T-helper 2 cell treated with Interferon-gamma antibody and Interleukin-4, amounts not matched to agents 5 μg/mL and 100 μg/mL, for 36 hours (primary cell): Measurements from ENCODE around the gene LMOD1.
"Not testable (repeated sequence)": the region's sequence is repeated elsewhere in the genome, so short reads cannot be mapped to it uniquely, and the experiment has no call there.

Experiments used
- DNase-seq: peaks from one replicate; pipeline ENCODE4 v3.0.0; 2021; ENCODE audit warnings: low spot score
- H3K27ac Mint-ChIP-seq: one replicate; pipeline ENCODE4 v1.8.0; 2021; ENCODE audit warnings: mild to moderate bottlenecking, mixed read lengths
- H3K27me3 Mint-ChIP-seq: one replicate; pipeline ENCODE4 v1.8.0; 2021; ENCODE audit warnings: low read depth, mixed read lengths
- H3K36me3 Mint-ChIP-seq: one replicate; pipeline ENCODE4 v1.8.0; 2021; ENCODE audit warnings: low read depth, mixed read lengths
- H3K4me1 Mint-ChIP-seq: one replicate; pipeline ENCODE4 v1.8.0; 2021; ENCODE audit warnings: low read depth, mixed read lengths
- H3K4me3 Mint-ChIP-seq: one replicate; pipeline ENCODE4 v1.8.0; 2022; ENCODE audit warnings: mild to moderate bottlenecking, moderate library complexity, mixed read lengths
- H3K9me3 Mint-ChIP-seq: one replicate; pipeline ENCODE4 v1.8.0; 2021; ENCODE audit warnings: mixed read lengths

Gene LMOD1

DNA sequence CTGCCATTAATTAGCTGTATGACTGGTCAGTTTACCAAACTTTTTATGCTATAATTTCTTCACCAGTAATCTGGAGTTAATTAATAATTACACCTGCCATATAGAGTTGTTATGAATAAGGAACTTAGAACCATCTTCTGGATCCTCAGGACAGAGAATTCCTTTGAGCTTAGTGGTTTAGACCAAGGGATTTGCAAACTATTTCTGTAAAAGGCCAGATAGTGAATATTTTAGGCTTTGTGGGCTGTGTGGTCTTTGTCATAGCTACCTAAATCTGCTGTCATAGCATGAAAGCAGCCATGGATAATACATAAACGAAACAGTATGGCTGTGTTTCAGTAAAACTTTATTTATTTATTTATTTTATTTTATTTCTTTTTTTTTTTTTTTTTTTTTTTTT is 17.9 kb upstream of the LMOD1 start:
- peaks cover 50% of the 10 kb centered on the region for H3K36me3 Mint-ChIP-seq
- DNase-seq = no peak
- no peak overlapping the region for H3K4me3 Mint-ChIP-seq
- peaks cover 2% of the 10 kb centered on the region for H3K4me1 Mint-ChIP-seq
- H3K27me3 Mint-ChIP-seq = no peaks in the 10 kb centered on the region
- H3K9me3 Mint-ChIP-seq = no peaks in the 10 kb centered on the region
- no peak overlapping the region for H3K27ac Mint-ChIP-seq

DNA sequence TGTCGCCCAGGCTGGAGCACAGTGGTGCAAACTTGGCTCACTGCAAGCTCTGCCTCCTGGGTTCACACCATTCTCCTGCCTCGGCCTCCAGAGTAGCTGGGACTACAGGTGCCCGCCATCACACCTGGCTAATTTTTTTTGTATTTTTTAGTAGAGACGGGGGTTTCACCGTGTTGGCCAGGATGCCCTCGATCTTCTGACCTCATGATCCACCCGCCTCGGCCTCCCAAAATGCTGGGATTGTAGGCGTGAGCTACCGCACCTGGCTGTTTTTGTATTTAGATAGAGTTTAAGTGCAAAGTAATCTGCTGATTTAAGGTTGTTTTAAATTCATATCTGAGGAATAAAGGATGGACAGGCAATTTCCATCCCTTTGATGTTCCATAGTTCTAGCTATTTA is 16.0 kb upstream of the LMOD1 start:
- peaks cover 52% of the 10 kb centered on the region for H3K36me3 Mint-ChIP-seq
- not testable (repeated sequence) for H3K9me3 Mint-ChIP-seq, H3K27me3 Mint-ChIP-seq, DNase-seq, H3K27ac Mint-ChIP-seq, H3K4me3 Mint-ChIP-seq, H3K4me1 Mint-ChIP-seq

- H3K4me3 Mint-ChIP-seq = no peak overlapping the region
- H3K4me1 Mint-ChIP-seq = peaks cover 16% of the 10 kb centered on the region
- H3K36me3 Mint-ChIP-seq = peaks cover 36% of the 10 kb centered on the region
- H3K27me3 Mint-ChIP-seq = no peaks in the 10 kb centered on the region
- DNase-seq = no peak
- no peak overlapping the region for H3K27ac Mint-ChIP-seq
- no peaks in the 10 kb centered on the region for H3K9me3 Mint-ChIP-seq
Observed at GRCh38 chr1:201958348-201958747, 12.0 kb upstream of the LMOD1 start.

DNA sequence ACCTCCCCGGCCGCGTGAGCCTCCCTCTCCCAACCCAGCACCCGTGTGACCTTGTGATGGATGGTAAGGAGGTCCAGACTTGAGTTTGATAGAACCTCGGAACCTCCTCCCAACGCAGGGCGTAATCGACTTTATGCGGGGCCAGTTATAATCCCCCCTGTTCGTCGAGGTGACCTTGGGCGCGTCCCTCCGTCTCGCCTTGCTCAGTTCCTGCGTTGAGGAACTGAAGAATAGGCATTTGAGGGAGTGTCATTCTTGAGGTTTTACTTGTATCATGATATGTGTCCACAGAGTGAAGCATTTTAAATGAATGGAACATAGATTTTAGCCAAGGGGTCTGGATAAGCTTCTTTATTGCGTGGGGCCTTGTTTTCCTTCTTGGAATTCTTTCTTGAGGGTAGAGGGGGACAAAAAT is 9.4 kb upstream of the LMOD1 start:
- H3K27ac Mint-ChIP-seq = peak overlapping the region; percentile 93
- no peak for DNase-seq
- H3K27me3 Mint-ChIP-seq = no peaks in the 10 kb centered on the region
- peak overlapping the region; percentile 99 for H3K4me3 Mint-ChIP-seq
- no peaks in the 10 kb centered on the region for H3K9me3 Mint-ChIP-seq
- peaks cover 25% of the 10 kb centered on the region for H3K36me3 Mint-ChIP-seq
- H3K4me1 Mint-ChIP-seq = peaks cover 16% of the 10 kb centered on the region

DNA sequence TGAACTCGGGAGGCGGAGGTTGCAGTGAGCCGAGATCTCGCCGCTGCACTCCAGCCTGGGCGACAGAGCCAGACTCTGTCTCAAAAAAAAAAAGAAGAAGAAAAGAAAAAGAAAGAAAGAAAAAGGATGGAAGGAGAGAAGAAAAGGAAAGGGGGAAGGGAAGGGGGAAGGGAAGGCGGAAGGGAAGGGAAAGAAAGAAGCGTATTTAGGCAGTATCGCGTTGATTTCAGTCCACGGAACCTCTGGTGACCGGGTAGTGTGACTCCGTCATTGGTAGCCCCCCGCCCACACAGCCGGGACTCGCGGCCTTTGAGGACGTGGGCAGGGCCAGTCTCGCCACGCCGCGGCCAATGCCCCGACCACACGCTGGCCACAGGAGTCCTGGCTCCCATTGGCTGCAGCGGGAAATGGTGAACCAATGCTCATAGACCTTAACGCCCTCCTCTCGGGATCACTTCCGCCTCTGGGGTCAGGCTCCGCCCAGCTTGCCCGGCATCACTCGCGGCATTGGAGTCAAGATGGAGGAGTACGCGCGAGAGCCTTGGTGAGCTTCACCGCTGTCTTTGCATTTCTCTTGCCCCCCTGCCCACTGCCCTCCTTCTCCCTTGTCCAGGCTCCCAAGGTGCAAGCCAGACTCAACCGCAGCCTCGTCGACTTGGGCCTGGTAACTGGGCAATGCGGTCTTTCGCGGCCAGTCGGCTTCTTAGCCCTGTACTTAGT is 8.8 kb upstream of the LMOD1 start, which contains the start of gene TIMM17A:
Gene TIMM17A, plus strand, starts transcription at position 495 of the 720 bp plus-strand sequence. Its CDS starts 24 bp downstream, at position 519.
- H3K27ac Mint-ChIP-seq = peak within 1 kb of the TSS; percentile 93
- DNase-seq = peak; percentile 96
- H3K36me3 Mint-ChIP-seq = peaks cover 21% of the 10 kb centered on the region
- no peaks in the 10 kb centered on the region for H3K9me3 Mint-ChIP-seq
- H3K4me1 Mint-ChIP-seq = peaks cover 15% of the 10 kb centered on the region
- peak within 1 kb of the TSS; percentile 99 for H3K4me3 Mint-ChIP-seq
- H3K27me3 Mint-ChIP-seq = peaks cover 3% of the 10 kb centered on the region

GRCh38 chr1:201954263-201955008 is 8.1 kb upstream of the LMOD1 start:
- peaks cover 5% of the 10 kb centered on the region for H3K27me3 Mint-ChIP-seq
- peak overlapping the region; percentile 93 for H3K27ac Mint-ChIP-seq
- peaks cover 15% of the 10 kb centered on the region for H3K4me1 Mint-ChIP-seq
- no peaks in the 10 kb centered on the region for H3K9me3 Mint-ChIP-seq
- peaks cover 21% of the 10 kb centered on the region for H3K36me3 Mint-ChIP-seq
- DNase-seq = no peak
- peak overlapping the region; percentile 99 for H3K4me3 Mint-ChIP-seq

GRCh38 chr1:201949491-201949890 is 3.1 kb upstream of the LMOD1 start:
- Mint-ChIP-seq H3K27ac (no peak overlapping the region), H3K9me3 (no peaks in the 10 kb centered on the region), H3K27me3 (peaks cover 47% of the 10 kb centered on the region), H3K36me3 (no peaks in the 10 kb centered on the region), H3K4me3 (no peak overlapping the region), H3K4me1 (peaks cover 9% of the 10 kb centered on the region)
- DNase-seq = no peak

- no peak overlapping the region for H3K4me3 Mint-ChIP-seq
- H3K36me3 Mint-ChIP-seq = no peaks in the 10 kb centered on the region
- peaks cover 59% of the 10 kb centered on the region for H3K27me3 Mint-ChIP-seq
- peaks cover 7% of the 10 kb centered on the region for H3K4me1 Mint-ChIP-seq
- DNase-seq = no peak
- no peaks in the 10 kb centered on the region for H3K9me3 Mint-ChIP-seq
- H3K27ac Mint-ChIP-seq = no peak overlapping the region
Observed at GRCh38 chr1:201947697-201948008, 1.3 kb upstream of the LMOD1 start.

- Mint-ChIP-seq H3K4me1 (peaks cover 7% of the 10 kb centered on the region), H3K9me3 (no peaks in the 10 kb centered on the region), H3K4me3 (no peak overlapping the region), H3K27ac (no peak overlapping the region), H3K36me3 (no peaks in the 10 kb centered on the region), H3K27me3 (peaks cover 61% of the 10 kb centered on the region)
- DNase-seq = no peak
Observed at GRCh38 chr1:201945863-201946223, 505 bp downstream of the LMOD1 start.

DNA sequence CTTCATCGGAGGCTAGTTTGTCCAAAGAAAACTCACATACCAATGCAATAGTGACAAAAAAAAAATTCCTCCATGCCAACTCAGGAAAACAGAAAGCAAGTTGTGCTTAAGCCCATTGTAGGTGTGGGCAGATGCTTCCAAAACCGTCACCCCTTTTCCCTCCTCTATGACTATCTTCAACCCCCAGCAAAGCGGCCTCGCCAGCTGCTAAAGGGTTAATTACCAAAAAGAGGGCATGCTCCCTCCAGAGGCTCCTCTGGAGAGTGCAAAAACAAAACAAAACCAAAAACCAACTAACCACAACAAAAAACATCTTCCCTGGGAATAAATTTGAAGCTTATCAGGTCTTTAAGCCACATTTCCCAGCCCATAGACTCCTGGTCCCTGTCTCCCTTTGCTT is 1.2 kb downstream of the LMOD1 start:
- Mint-ChIP-seq H3K27me3 (peaks cover 58% of the 10 kb centered on the region), H3K36me3 (no peaks in the 10 kb centered on the region), H3K4me3 (no peak overlapping the region), H3K9me3 (no peaks in the 10 kb centered on the region), H3K4me1 (peaks cover 7% of the 10 kb centered on the region), H3K27ac (no peak overlapping the region)
- DNase-seq = no peak

DNA sequence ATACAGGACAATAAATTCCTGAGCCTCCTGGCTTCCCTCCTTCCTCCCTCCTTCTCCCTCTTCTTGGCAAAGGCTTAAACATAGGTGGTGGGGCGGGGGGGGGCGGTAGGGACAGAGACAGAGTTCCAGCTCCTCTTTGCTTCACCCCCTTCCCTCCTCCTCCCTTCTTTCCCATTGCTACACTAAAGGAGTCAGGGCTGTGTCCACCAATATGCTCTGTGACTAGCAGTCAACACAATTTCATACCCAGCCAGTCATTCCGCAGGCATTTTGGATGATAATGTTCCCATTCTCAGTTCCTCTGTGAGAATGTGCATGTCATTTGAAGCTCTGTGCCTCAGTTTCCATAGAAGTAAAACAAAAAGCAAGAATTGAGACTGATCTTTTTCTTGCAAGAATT is 1.7 kb downstream of the LMOD1 start:
- Mint-ChIP-seq H3K4me1 (peaks cover 7% of the 10 kb centered on the region), H3K9me3 (no peaks in the 10 kb centered on the region), H3K27ac (no peak overlapping the region), H3K4me3 (no peak overlapping the region), H3K27me3 (peaks cover 56% of the 10 kb centered on the region), H3K36me3 (no peaks in the 10 kb centered on the region)
- no peak for DNase-seq

GRCh38 chr1:201944002-201944401 is 2.3 kb downstream of the LMOD1 start:
- H3K36me3 Mint-ChIP-seq = no peaks in the 10 kb centered on the region
- peaks cover 7% of the 10 kb centered on the region for H3K4me1 Mint-ChIP-seq
- no peak for DNase-seq
- H3K9me3 Mint-ChIP-seq = no peaks in the 10 kb centered on the region
- H3K4me3 Mint-ChIP-seq = no peak overlapping the region
- H3K27me3 Mint-ChIP-seq = peaks cover 54% of the 10 kb centered on the region
- H3K27ac Mint-ChIP-seq = no peak overlapping the region

DNA sequence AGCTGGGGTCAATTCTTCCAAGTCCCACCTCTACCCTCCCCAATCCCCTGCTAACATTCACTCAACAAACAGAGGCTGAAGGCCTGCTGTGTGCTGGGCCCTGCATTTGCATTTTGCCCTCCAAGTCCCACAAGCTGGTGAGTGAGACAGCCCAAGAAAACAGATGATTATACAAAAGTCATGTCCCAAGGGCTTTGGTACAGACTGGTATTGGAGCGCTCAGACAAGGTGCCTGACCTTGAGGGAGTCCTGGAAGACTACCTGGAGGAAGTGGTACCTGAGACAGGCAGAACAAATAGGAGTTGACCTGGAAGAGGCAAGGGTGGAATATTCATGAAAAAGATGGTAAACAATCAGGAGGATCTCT is 4.2 kb downstream of the LMOD1 start:
- Mint-ChIP-seq H3K36me3 (no peaks in the 10 kb centered on the region), H3K4me3 (no peak overlapping the region), H3K27ac (no peak overlapping the region), H3K4me1 (peaks cover 7% of the 10 kb centered on the region), H3K27me3 (peaks cover 44% of the 10 kb centered on the region), H3K9me3 (no peaks in the 10 kb centered on the region)
- no peak for DNase-seq

DNA sequence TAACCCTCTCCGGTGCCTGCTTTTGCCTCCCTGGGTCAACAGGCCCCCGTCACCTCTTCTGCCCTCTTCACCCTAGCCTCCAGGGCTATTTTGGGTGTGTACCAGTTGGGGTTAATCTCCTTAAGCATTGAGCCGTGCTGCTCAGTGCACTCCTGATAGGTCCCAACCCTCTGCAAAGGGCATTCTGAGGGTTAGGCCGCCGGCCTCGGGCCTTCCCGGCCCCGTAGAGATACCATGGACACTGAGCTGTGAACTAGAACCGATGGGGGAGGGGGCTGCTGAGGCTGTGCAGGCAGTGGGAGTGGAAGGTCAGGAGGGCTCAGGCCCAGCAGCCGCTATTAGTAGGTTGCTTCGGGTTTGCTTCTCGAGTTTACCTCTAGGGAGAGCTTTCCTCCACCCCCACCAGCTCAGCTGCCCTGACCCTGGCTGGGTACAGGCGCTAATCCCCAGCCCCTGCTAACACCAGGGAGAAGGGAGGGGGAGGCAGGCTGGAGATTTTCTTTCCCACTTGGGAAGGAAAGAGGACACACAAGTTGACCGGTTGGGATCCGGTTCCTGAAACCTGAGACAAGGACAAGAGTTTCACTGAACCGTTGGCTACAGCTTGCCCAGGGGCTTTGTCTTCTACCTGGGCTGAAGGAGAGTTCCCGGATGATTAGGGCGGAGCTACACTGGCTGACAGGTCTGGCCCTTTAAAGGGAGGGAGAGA is 4.8 kb downstream of the LMOD1 start:
- Mint-ChIP-seq H3K36me3 (no peaks in the 10 kb centered on the region), H3K27ac (no peak overlapping the region), H3K4me1 (peaks cover 6% of the 10 kb centered on the region), H3K4me3 (no peak overlapping the region), H3K27me3 (peaks cover 38% of the 10 kb centered on the region), H3K9me3 (no peaks in the 10 kb centered on the region)
- no peak for DNase-seq
